Stimulated activated naive CD8-positive, alpha-beta T cell treated with anti-CD3 and anti-CD28 coated beads, Interleukin-15, Interleukin-2, amounts not matched to agents 100 ng/mL and 50 ng/mL, for 24 hours (primary cell): ENCODE data around the gene LHX6.
A peak's percentile ranks its signal among the peaks of the same experiment; 100 is the strongest.

Experiments
- H3K27ac Mint-ChIP-seq: one replicate; pipeline ENCODE4 v1.8.0; 2021; ENCODE audit warnings: mild to moderate bottlenecking, mixed read lengths
- H3K27me3 Mint-ChIP-seq: one replicate; pipeline ENCODE4 v1.8.0; 2021; ENCODE audit warnings: mixed read lengths
- H3K36me3 Mint-ChIP-seq: one replicate; pipeline ENCODE4 v1.8.0; 2021; ENCODE audit warnings: low read depth, mixed read lengths
- H3K4me1 Mint-ChIP-seq: one replicate; pipeline ENCODE4 v1.8.0; 2021; ENCODE audit warnings: low read depth, mixed read lengths
- H3K4me3 Mint-ChIP-seq: one replicate; pipeline ENCODE4 v1.8.0; 2021; ENCODE audit warnings: mild to moderate bottlenecking, mixed read lengths
- H3K9me3 Mint-ChIP-seq: one replicate; pipeline ENCODE4 v1.8.0; 2021; ENCODE audit warnings: mixed read lengths

The LHX6 gene

GRCh38 chr9:122168356-122168755, 60.4 kb downstream of the LHX6 start:
- Mint-ChIP-seq H3K27ac (no peak overlapping the region), H3K36me3 (no peaks in the 10 kb centered on the region), H3K4me3 (no peak overlapping the region), H3K9me3 (no peaks in the 10 kb centered on the region), H3K27me3 (peaks cover 35% of the 10 kb centered on the region), H3K4me1 (no peaks in the 10 kb centered on the region)

- Mint-ChIP-seq H3K27me3 (peaks cover 30% of the 10 kb centered on the region), H3K4me3 (no peak overlapping the region), H3K27ac (no peak overlapping the region), H3K36me3 (peaks cover 4% of the 10 kb centered on the region), H3K4me1 (peaks cover 13% of the 10 kb centered on the region), H3K9me3 (peaks cover 6% of the 10 kb centered on the region)
Measured at GRCh38 chr9:122164286-122164685, 64.5 kb downstream of the LHX6 start.

GRCh38 chr9:122162415-122162814, 66.3 kb downstream of the LHX6 start:
- H3K27me3 Mint-ChIP-seq = peaks cover 25% of the 10 kb centered on the region
- H3K4me3 Mint-ChIP-seq = no peak overlapping the region
- H3K4me1 Mint-ChIP-seq = peaks cover 28% of the 10 kb centered on the region
- H3K9me3 Mint-ChIP-seq = peaks cover 6% of the 10 kb centered on the region
- no peak overlapping the region for H3K27ac Mint-ChIP-seq
- peaks cover 7% of the 10 kb centered on the region for H3K36me3 Mint-ChIP-seq

- H3K36me3 Mint-ChIP-seq = peaks cover 15% of the 10 kb centered on the region
- H3K4me3 Mint-ChIP-seq = peak overlapping the region; percentile 99
- H3K27me3 Mint-ChIP-seq = peaks cover 22% of the 10 kb centered on the region
- H3K27ac Mint-ChIP-seq = peak overlapping the region; percentile 97
- H3K4me1 Mint-ChIP-seq = peaks cover 44% of the 10 kb centered on the region
- H3K9me3 Mint-ChIP-seq = peaks cover 6% of the 10 kb centered on the region
Measured at GRCh38 chr9:122159925-122160246, 68.9 kb downstream of the LHX6 start.

GRCh38 chr9:122159026-122159924, 69.5 kb downstream of the LHX6 start, which contains the start of the genes MORN5 and NDUFA8:
Gene MORN5 (plus strand): TSS chr9:122159908. CDS start chr9:122159973, 65 bp downstream.
Gene NDUFA8 (minus strand): TSS chr9:122159779. CDS start chr9:122159677, 102 bp downstream.
- H3K27ac Mint-ChIP-seq = peak within 1 kb of the TSS; percentile 97
- H3K36me3 Mint-ChIP-seq = peaks cover 15% of the 10 kb centered on the region
- peaks cover 16% of the 10 kb centered on the region for H3K27me3 Mint-ChIP-seq
- H3K9me3 Mint-ChIP-seq = peaks cover 6% of the 10 kb centered on the region
- peaks cover 47% of the 10 kb centered on the region for H3K4me1 Mint-ChIP-seq
- H3K4me3 Mint-ChIP-seq = peak within 1 kb of the TSS; percentile 99

- Mint-ChIP-seq H3K4me1 (peaks cover 52% of the 10 kb centered on the region), H3K27ac (no peak overlapping the region), H3K9me3 (peaks cover 6% of the 10 kb centered on the region), H3K36me3 (peaks cover 21% of the 10 kb centered on the region), H3K4me3 (peak overlapping the region; percentile 59), H3K27me3 (peaks cover 12% of the 10 kb centered on the region)
Measured at GRCh38 chr9:122158202-122158601, 70.6 kb downstream of the LHX6 start.

GRCh38 chr9:122155796-122156195, 73.0 kb downstream of the LHX6 start:
- H3K27ac Mint-ChIP-seq = no peak overlapping the region

More at GRCh38 chr9:122155796-122156195, 73.0 kb downstream of the LHX6 start:
- H3K36me3 Mint-ChIP-seq = peaks cover 26% of the 10 kb centered on the region
- H3K27me3 Mint-ChIP-seq = peaks cover 3% of the 10 kb centered on the region
- peaks cover 52% of the 10 kb centered on the region for H3K4me1 Mint-ChIP-seq
- no peaks in the 10 kb centered on the region for H3K9me3 Mint-ChIP-seq
- no peak overlapping the region for H3K4me3 Mint-ChIP-seq
